ENCODE results near the gene TLE1.

The TLE1 gene

GRCh38 chr9:81558091-81558830 lies 131.1 kb downstream of the TLE1 start:
- no peak overlapping the region for H3K4me3 ChIP-seq (replicated peaks; ENCODE audit: insufficient read depth, low read length)
- no peak overlapping the region for H3K27ac ChIP-seq (replicated peaks)
- TF ChIP-seq SPI1 (IDR thresholded peaks at IDR 0.05; ENCODE audit: borderline replicate concordance, low read depth) = no peak
- no peak for TF ChIP-seq GABPA (IDR thresholded peaks at IDR 0.05; ENCODE audit: low read depth)
- no peak for TF ChIP-seq POLR2AphosphoS5 (IDR thresholded peaks at IDR 0.05; ENCODE audit: low read depth)
- TF ChIP-seq, protein P1, sequence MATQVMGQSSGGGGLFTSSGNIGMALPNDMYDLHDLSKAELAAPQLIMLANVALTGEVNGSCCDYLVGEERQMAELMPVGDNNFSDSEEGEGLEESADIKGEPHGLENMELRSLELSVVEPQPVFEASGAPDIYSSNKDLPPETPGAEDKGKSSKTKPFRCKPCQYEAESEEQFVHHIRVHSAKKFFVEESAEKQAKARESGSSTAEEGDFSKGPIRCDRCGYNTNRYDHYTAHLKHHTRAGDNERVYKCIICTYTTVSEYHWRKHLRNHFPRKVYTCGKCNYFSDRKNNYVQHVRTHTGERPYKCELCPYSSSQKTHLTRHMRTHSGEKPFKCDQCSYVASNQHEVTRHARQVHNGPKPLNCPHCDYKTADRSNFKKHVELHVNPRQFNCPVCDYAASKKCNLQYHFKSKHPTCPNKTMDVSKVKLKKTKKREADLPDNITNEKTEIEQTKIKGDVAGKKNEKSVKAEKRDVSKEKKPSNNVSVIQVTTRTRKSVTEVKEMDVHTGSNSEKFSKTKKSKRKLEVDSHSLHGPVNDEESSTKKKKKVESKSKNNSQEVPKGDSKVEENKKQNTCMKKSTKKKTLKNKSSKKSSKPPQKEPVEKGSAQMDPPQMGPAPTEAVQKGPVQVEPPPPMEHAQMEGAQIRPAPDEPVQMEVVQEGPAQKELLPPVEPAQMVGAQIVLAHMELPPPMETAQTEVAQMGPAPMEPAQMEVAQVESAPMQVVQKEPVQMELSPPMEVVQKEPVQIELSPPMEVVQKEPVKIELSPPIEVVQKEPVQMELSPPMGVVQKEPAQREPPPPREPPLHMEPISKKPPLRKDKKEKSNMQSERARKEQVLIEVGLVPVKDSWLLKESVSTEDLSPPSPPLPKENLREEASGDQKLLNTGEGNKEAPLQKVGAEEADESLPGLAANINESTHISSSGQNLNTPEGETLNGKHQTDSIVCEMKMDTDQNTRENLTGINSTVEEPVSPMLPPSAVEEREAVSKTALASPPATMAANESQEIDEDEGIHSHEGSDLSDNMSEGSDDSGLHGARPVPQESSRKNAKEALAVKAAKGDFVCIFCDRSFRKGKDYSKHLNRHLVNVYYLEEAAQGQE (IDR thresholded peaks at IDR 0.05; ENCODE audit: insufficient replicate concordance, low read depth) = no peak
- no peak for TF ChIP-seq CTCF (IDR thresholded peaks at IDR 0.05; ENCODE audit: insufficient read depth, low read length)
- no peaks in the 10 kb centered on the region for H3K27me3 ChIP-seq (ENCODE audit: insufficient read depth, poor library complexity, severe bottlenecking)
- DNase-seq (ENCODE audit: low read depth in 1 of 2, low spot score in 1 of 2) = no peak

GRCh38 chr9:81557452-81558090 lies 131.8 kb downstream of the TLE1 start:
- Histone ChIP-seq H3K27me3 (ENCODE audit: insufficient read depth, poor library complexity, severe bottlenecking) (no peaks in the 10 kb centered on the region), H3K27ac (replicated peaks) (no peak overlapping the region), H3K4me3 (replicated peaks; ENCODE audit: insufficient read depth, low read length) (no peak overlapping the region)
- TF ChIP-seq, protein P1 (IDR thresholded peaks at IDR 0.05; ENCODE audit: insufficient replicate concordance, low read depth) = no peak
- no peak for DNase-seq (ENCODE audit: low read depth in 1 of 2, low spot score in 1 of 2)

DNA sequence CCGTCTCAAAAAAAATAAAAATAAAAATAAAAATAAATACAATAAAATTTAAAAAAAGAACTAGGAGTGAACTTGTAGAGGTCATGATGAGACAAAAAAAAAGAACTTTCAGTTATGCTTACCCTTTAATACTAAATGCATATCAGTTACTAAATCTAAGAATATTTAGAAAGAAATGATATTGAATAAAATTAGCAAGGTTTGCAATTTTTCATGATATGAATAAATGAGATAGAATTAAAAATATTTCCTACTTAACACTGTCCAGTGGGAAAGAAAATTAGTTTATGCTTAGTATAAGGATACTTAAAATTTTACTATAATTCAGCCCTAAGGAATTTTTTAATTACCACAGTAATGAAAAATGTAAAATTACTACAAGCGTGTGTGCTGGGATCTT lies 132.4 kb downstream of the TLE1 start:
- TF ChIP-seq SPI1 (IDR thresholded peaks at IDR 0.05; ENCODE audit: borderline replicate concordance, low read depth) (no peak), CTCF (IDR thresholded peaks at IDR 0.05; ENCODE audit: insufficient read depth, low read length) (no peak), GABPA (IDR thresholded peaks at IDR 0.05; ENCODE audit: low read depth) (no peak), POLR2AphosphoS5 (IDR thresholded peaks at IDR 0.05; ENCODE audit: low read depth) (no peak)
- TF ChIP-seq, protein P1 (IDR thresholded peaks at IDR 0.05; ENCODE audit: insufficient replicate concordance, low read depth) = no peak

More for the DNA sequence above, 132.4 kb downstream of the TLE1 start:
- Histone ChIP-seq H3K27ac (replicated peaks) (no peak overlapping the region), H3K4me3 (replicated peaks; ENCODE audit: insufficient read depth, low read length) (no peak overlapping the region), H3K27me3 (ENCODE audit: insufficient read depth, poor library complexity, severe bottlenecking) (no peaks in the 10 kb centered on the region)
- DNase-seq (ENCODE audit: low read depth in 1 of 2, low spot score in 1 of 2) = no peak
